ENCODE measurements around the gene SERPINA3.
"Not testable (repeated sequence)": the region's sequence is repeated elsewhere in the genome, so short reads cannot be mapped to it uniquely, and the experiment has no call there.

SERPINA3 gene

DNA sequence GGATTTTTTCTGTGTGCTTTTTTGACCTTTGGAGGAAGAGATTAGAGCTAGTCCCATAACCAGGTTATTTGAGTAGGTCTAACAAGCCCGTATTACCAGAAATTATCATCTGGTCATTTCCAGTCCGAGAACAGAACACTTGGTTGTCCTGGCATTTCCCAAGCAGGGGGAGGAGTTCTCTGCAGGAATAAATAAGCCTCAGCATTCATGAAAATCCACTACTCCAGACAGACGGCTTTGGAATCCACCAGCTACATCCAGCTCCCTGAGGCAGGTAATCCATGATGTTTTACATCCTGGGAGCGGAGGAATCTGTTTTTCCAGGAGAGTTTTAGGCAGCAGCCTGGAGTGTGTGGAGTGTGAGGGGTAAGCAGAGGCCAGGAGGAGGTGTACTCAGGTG, at the start of gene SERPINA3:
Gene SERPINA3 (plus strand): TSS at position 218 of the 400 bp plus-strand sequence. CDS start 2,051 bp downstream, outside the sequence.
- DNase-seq = no peak

DNA sequence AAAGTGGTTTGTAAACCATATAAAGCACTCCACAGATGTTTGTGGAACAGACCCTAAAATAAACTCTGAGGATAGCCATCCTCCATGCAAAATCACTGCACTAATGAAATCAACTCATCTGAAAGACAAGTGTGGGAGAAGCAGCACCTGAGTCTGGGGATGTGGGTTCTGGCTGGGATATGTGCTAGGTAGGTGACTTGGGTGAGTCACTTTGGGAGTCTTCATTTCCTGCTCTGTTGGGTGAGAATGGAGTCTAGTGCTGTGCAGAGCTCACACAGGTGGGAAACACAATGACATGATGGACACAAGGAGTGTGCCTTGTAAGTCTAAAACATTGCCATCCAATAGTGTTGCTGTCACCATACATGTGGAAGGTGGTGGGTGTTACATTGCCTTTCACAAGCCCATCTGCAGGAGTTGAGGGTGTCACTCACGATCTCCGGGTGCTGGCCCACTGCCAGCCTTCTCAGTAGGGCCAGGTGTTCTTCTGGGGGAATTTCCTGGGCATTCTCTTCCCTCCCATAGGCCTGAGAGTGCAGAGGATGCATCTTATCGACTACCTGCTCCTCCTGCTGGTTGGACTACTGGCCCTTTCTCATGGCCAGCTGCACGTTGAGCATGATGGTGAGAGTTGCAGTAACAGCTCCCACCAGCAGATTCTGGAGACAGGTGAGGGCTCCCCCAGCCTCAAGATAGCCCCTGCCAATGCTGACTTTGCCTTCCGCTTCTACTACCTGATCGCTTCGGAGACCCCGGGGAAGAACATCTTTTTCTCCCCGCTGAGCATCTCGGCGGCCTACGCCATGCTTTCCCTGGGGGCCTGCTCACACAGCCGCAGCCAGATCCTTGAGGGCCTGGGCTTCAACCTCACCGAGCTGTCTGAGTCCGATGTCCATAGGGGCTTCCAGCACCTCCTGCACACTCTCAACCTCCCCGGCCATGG, 49.0 kb upstream of the SERPINA3 start:
- DNase-seq = no peak

DNA sequence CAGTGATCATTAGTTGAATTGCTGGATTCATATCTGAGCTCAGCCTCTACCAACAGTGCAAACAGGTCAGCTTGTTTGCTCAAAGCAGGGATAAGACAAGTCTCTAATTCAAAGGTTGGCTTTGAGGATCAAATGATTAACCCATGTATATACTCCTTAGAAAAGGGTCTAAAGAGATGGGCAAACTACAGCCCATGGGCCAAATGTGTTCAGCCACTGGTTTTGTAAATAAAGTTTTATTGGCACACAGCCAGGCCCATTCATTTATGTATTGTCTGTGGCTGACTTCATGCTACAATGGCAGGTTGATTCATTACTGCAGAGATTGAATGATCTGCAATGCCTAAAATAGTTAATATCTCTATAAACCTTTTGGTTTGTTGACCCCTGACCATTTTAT, 47.8 kb upstream of the SERPINA3 start:
- DNase-seq = no peak

DNA sequence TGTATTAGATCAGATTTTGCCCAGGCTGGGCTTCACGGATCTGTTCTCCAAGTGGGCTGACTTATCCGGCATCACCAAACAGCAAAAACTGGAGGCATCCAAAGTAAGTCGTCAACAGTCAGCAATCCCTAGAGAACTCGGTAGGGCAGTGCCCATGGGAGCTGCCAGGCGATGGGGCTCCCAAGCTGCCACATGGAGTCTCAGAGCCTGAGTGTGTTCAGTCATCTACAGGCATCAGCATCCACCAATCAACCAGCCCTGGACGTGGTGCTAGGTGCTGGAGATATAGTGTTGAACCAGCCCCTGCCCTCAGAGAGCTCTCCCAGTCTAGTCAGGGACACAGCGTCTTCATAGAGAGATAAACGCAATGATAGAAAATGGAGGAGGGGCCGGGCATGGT, 44.0 kb upstream of the SERPINA3 start:
- no peak for DNase-seq

DNA sequence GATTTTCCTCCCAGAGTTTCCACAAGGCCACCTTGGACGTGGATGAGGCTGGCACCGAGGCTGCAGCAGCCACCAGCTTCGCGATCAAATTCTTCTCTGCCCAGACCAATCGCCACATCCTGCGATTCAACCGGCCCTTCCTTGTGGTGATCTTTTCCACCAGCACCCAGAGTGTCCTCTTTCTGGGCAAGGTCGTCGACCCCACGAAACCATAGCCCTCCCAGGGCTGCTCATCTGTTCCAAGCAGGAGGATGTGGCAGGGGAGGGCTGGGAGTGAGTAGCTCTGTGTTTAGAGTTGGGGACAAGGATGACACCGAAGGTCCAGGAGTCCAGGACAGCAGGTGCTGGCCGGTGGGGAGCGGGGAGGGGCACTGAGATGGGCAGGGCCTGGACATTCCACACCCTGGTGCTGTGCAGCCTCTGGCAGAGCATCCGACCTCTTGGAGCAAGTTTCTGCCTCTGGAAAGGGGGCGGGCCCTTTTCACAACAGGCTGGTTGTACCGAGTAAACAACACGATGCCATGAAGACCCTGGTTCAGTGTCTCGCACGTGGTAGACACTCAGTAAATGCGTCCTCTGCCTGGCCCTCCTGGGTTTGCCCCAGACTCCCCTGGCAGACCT, 42.7 kb upstream of the SERPINA3 start:
- DNase-seq = no peak

DNA sequence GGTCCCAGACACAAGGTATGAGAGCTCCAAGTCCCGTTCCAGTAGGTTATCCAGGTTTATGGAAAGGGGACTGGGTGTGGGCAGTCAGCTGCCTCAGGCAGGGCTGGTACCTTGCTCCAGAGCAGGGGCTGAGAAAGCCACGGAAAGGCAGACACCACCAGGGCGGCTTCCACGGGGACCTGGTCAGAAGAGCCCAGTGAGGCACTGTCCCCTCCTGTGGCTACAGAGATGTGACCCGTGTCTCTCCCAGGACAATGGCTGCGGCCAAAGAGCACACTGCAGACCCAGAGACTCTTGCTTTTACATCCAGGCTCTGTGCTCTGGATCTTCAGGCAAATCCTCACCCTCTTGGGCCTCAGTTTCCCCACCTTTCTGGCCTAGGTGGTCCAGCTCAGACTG, 42.2 kb upstream of the SERPINA3 start:
- no peak for DNase-seq

DNA sequence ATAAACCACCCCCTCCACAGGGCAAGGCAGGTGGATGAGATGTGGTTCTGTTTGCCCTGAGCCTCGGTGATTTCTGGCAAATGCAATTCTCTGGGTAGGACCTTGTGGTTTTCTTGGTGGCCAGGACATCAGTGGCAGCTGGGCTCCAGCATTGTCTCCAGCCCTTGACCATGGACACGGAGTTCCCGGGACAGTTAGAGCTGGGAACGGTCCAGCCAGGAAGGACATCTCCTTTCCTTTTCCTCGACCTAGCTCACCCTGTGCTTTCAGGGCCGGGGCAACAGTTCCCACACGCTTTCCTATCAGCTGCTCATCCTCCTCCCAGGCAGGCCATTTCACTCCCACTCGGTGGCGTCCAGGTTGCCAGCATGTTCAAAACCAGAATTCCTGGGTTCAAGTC, 41.8 kb upstream of the SERPINA3 start:
- no peak for DNase-seq

DNA sequence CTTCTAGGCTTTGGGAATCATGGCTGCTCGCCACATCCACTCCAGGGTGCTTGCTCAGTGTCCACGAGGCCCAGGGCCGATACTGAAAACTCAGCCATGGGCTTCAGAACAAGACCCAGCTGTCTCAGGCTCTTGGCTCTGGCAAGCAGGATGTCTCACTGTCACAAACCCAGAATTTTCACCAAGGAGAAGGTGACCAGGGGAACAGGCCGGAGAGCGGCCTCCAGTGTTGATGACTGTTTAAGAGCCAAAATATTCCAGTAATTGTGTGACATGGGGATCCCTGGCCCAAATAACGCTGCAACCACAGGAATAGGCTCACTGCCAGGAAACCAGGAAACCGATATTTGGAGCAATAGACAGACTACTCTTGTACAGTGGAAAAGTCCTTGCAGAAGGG, 40.8 kb upstream of the SERPINA3 start:
- no peak for DNase-seq

DNA sequence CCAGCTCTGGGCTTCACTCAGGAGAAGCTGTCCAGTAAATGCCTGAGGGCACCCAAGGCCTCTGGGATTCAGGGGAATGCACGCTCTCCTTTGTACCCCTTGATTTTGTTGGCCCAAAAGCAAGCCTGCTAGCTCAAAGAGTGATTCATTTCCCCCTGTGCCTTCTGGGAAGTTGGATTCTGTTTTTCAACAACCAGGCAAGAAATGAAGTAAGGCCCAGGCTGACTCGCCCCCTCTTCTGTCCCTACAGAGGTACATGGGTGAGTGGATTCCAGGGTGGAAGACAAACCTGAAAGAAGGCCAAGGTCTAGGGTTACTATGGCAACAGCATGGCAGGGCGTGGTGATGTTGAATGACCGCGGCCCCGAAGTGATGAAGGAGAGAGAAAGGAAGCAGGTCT, 40.2 kb upstream of the SERPINA3 start:
- no peak for DNase-seq

DNA sequence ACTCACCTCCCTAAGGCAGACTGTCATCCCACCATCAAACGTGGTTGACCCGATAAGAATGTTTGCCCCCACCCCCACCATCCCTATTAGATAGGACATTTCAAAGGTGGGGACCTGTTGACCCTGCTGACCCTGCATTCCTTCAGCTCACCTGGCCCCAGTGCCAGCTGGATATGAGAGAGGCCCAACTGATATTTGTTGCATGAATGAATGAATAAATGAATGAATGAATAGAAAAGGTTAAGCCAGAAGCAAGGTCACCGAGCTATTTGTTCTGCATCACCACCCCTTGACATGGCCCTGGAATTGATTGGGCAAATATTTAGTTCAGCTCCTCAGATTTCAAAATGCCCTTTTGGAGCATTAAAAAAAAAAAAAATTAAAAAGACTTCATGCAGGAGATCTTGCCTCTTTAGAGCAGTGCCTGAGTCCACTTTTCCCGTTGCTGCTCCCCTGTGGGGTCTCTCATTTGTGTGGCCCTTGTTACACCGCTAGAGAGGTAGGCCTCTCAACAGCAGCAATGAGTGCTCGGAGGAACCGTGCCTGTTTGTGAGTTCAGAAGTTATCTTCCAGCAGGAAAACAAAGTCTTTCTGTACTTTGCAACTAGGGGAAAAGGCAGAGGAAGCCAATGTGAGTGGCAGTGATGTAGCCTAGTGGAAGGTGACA, 39.4 kb upstream of the SERPINA3 start:
- no peak for DNase-seq

DNA sequence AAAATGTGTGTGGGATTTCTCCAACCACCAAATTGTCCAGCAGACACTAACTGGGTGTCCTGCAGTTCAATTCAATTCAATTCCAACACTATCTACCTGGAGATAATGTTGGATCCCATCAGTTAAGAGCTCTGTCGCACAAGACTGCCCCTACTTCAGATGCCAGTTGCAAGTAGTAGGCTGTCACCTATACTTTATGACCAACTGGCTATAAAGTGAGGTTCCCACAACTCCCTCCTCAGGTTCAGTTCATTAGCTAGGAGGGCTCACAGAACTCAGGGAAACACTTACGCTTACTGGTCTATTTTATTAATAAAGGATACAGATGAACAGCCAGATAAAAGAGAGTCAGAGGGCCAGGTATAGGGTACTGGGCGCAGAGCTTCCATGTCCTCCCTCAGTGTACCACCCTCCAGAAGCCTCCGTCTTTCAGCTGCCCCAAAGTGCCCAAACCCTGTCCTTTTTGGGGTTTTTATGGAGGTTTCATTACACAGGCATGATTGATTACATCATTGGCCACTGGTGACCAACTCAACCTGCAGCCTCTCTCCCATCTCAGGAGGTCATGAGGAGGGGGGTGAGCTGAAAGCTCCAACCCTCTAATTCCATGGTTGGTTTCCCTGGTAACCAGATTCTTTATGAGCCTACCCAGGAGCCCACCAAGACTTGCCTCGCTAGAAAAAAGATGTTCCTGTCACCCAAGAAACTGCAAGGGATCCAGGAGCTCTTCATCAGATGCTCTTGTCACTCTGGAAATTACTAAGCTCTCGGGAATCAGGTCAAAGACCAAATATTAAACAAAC, 38.5 kb upstream of the SERPINA3 start:
- DNase-seq = no peak

DNA sequence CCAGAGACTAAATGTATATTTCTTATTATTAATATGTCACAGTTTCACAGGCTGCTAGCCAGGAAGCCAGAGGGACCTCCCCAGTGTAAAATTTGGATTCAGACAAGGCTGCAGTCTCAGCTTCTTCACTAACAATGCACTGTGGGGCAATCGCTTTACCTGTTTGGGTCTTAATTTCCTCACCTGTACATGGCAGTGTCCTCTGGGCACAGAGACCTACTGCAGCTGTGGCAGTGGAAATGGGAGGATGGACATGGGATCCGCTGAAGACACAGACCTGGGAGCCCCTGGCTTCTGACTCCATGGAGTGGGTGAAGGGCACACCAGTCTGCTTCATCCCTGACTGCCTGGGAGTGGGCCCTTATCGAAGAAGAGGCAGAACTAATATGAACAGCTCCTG, 37.9 kb upstream of the SERPINA3 start:
- no peak for DNase-seq

DNA sequence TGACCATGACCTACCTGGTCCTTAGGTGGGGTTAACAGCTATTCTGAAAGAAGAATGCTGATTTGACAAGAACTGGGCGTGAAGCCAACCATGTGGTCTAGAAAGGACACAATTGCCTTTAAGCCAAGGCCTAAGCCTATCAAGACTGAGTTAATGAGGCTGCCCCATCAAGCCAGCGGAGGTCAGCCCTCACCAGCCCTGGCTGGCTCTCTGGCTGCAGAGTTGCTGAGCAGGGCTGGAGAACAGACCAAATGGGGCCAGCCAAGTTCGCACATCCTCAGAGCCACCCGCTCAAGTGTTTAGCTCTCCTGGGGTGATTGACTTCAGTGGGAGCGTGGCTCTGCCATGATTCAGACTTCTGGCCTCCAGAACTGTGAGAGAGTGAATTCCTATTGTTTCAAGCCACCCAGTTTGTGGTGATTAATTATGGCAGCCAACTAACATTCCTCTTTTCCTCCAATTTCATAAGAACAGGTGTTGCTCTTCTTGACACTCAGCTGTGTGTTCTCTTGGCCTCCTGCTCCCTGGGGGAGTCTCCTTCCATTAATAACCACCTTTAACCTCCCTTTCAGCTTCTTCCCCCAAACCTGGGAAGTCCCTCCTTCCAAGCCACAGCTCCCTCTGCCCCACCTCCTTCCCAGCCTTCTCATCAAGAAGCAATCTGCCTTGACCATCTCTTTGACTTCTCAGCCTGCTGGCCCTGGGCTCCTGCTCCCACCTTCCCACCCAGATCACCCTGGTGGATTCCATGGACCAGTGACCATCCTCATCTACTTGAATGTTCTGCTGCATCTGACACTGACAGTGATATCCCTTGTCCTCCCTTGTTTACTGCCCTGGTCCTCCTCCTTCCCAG, 36.2 kb upstream of the SERPINA3 start:
- DNase-seq = no peak

DNA sequence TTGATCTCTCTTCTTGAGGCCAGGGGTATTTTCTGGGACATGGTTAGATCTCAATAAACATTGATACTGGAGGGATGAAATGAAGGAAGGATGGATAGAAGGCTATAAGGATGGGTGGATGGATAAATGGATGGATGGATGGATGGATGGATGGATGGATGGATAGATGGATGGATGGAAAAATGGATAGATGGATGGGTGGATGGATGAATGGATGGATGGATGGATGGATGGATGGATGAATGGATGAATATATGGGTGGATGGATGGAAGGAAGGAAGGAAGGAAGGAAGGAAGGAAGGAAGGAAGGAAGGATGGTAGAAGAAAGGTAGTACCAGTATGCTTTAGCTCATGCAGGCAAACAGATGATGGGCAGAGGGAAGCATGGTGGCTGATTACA, 34.7 kb upstream of the SERPINA3 start:
- DNase-seq = not testable (repeated sequence)

DNA sequence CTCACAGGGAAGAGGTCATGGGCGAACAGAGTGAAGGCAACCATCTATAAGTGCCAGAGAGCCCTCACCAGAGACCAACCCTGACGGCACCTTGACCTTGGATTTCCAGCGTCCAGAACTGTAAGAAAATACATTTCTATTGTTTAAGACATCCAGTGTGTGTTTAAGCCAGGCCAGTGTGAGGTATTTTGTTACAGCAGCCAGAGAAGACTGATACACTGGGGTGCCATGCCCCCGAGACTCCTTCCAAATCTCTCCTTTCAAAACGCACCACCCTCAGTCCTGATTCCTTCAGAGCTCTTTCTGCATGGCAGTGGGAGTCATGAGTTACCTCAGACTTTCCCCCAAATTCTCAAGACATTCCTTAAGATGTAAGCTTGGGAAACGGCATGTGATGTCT, 33.5 kb upstream of the SERPINA3 start:
- no peak for DNase-seq

DNA sequence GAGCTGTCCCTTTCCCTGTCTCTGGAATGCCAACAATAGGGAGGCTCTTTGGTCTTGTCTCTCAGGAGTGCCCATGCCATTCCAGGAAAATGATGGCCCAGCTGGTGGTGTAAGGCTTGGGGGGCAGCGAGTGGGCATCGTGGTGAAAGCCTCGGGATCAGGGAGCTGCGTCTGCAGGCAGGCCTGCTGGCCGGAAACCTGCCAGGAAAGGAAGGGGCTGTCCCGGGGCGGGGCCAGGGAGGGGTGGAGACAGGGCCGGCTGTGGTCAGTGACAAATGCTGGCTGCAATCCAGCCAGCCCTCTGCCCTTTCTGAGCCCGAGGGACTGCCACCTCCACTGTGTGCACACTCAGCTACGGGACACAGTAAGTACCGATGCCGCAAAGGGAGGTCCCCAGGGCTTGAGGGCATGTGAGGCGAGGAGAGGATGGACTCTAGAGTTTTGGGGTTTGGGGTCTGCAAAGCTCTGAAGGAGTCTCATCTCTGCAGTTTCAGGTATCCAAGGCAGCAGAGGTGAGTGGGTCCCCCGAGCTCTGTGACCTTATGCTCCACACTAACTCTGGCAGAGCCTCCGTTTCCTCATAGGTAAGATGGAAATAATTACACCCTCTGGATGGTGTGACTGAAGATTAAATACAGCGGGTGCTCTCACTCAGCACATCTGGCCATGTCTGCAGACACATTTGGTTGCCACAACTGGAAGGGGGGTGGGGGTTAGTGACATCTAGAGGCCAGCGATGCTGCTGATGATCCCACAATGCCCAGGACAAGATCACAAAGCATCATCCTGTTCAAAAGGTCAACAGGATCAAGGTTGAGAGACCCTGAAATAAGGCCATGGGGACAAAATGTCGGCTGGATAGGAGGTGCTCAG, 30.8 kb upstream of the SERPINA3 start, which contains the start of gene SERPINA5:
Gene SERPINA5 (plus strand): TSS at position 300 of the 873 bp plus-strand sequence. CDS start 5,937 bp downstream, outside the sequence.
- no peak for DNase-seq

DNA sequence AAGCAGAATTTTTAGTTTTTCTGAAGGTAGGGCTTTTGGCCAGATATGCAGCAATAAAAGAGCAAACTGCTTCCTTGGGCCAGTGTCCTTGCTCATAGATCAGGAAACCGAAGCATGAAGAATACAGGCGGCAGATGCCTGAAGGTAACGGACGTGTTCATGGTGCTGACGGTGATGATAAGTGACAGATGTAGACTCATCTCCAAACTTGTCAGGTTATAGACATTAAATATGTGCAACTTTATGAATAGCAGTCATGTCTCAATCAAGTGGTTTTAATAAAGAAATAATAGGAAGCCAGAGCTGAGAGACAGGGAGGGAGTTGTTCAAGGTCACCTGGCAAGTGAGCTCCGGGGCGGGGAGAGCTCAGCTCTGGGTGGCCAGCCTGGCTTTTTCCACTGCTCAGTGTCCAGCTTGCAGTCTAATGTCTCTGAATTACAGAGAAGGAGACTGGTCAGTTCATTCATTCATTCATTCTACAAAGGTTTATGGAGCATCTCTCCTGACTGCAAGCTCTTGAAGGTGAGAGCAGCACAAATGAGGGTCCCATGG, 29.9 kb upstream of the SERPINA3 start:
- DNase-seq = no peak

DNA sequence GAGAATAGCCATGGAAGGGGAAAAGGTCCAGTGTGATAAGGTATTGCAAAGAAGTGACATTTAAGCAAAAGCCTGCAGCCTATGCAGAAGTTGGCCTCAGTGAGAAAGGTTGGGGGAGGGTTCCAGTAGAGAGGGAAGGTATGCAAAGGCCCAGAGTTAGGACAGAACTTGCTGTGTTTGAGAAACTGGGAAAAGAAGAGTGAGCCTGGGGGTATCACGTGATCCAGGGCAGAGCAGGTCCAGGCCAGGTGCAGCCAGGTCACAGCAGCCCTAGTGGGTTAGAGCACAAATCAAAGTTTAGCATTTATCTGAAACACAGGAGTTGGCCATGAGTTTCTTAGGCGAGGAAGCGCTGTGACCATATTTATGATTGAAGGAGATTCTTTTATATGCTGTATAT, 29.3 kb upstream of the SERPINA3 start:
- DNase-seq = no peak

DNA sequence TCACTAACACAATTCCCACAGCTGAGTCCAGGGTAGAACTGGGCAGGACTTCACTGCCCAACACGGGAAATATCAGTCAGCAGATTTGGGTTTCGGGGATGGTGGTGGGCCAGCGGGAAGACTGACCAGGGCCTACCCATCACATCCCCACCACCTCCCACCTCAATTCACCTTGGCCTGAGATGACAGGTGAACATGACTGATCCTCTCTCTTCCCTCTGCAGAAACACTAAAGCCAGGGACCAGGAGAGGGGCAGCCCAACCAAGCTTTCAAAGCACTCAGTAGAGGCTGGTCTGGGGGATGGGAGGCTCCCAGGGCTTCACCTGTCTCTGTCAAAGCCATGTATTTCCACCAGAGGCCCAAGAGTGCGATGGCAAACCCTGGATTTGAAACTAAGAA, 28.6 kb upstream of the SERPINA3 start:
- DNase-seq = no peak

DNA sequence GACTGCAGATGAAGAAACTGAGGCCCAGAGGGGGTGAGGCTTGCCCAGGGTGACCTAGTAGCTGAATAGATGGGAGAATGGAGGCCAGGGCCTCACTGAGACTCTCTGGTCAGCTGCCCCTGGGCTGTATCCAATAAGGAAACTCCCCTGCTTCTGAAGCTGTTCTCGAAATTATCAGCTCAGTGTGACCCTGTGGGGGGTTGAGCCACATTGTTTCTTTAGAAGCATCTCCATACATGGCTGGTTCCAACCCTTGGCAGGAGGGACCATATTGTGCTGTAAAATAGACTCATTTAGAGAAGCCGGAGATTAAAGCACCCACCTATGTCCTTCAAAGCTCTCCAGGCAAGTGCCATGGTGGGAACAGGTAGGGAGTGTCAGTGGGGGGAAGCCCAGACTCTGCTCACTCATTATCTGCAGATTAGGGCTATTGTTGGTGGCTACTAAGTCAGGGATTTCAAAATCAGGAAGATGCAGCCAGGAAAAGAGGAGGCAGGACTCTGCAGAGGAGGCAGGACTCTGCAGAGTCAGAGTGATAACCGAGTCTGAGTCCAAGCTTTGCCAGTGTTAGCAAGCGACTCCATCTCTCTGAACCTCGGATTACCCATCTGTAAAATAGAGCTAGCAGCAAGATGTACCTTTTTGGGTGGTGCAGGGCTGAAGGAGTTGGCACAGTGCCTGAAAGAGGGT, 27.5 kb upstream of the SERPINA3 start:
- no peak for DNase-seq

Measured in SW 1271 (cell line).